Ureter (tissue), 1 donor: ENCODE results near the gene TNKS1BP1. TPM values are rescaled to one million over a fixed set of nuclear protein-coding genes. Genes with fewer than 3 reads are reported as not detected.
"Not testable (repeated sequence)": the region's sequence is repeated elsewhere in the genome, so short reads cannot be mapped to it uniquely, and the experiment has no call there.

Experiments
- DNase-seq: peaks from one replicate; pipeline ENCODE4 v3.0.0-alpha.2; 2020; ENCODE audit warnings: low spot score
- total RNA-seq: library from RNA; stranded (reverse); gene quantifications from one replicate; pipeline ENCODE4 v1.2.4, GENCODE V29; 2023
- donor health status: DM: yes; HTN: yes; CAD: no.

The TNKS1BP1 gene
- total RNA-seq, 1 donor from 2014 or later, result 338 TPM

DNA sequence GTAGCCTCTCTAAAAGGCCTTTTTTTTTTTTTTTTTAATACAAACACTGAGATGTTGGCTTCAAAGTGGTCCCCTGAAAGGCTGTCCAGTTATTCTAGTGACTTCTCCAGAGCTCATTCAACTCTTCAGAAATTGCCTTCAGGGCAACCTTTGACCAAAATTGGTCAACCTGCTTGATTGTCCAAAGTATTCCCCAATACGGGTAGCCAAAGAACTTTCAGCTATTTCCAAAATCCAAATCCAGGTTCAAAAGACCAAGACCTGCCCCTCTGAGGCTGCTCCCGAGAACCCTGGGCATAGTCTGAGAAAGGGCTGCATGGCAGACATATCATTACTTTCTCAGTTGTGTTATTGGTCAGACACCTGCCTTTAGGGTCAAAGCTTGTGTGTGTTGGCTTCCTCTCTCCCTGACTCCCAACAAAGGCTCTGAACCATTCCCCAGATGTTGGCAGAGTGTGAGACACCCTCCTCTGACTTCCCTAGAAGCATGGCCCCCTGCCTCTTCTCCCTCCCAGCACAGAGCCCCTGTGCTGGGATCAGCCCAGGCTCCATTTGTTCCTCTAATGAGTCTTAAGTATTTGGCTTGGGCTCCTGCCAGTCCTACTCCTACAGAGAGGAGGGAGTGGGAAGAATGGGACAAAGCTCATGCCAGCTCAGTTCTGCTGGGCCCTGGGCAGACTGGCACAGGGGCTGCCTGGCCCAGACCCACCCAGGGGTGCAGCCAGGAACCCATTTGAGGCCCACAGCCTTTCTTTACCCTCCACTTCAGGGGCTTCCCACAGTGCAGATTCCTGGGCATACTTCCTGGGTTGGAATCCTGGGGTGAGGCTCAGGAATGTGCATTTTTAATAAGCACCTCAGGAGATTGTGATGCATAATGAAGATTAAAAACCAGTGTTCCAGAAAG lies 30.3 kb downstream of the TNKS1BP1 start:
- DNase-seq, result no peak

GRCh38 chr11:57290288-57290687 lies 34.5 kb downstream of the TNKS1BP1 start:
- DNase-seq, result no peak

GRCh38 chr11:57288771-57289579 lies 35.8 kb downstream of the TNKS1BP1 start:
- no peak for DNase-seq

- no peak for DNase-seq
These were observed 36.9 kb downstream of the TNKS1BP1 start for GRCh38 chr11:57287884-57288283.

- no peak for DNase-seq
These were observed 41.3 kb downstream of the TNKS1BP1 start for GRCh38 chr11:57283231-57283990.

GRCh38 chr11:57281546-57281945 lies 43.2 kb downstream of the TNKS1BP1 start:
- not testable (repeated sequence) for DNase-seq

GRCh38 chr11:57279116-57279515 lies 45.6 kb downstream of the TNKS1BP1 start:
- no peak for DNase-seq

DNA sequence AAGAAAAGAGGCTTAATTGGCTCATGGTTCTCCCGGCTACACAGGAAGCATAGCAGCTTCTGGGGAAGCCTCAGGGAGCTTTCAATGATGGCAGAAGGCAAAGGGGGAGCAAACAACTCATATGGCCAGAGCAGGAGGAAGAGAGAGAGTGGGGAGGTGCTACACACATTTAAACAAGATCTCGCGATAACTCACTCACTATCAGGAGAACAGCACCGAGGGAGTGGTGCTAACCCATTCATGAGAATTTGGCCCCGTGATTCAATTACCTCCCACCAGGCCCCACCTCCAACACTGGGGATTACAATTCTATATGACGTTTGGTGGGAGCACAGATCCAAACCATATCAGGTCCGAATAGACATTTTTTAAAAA lies 46.0 kb downstream of the TNKS1BP1 start:
- no peak for DNase-seq

DNA sequence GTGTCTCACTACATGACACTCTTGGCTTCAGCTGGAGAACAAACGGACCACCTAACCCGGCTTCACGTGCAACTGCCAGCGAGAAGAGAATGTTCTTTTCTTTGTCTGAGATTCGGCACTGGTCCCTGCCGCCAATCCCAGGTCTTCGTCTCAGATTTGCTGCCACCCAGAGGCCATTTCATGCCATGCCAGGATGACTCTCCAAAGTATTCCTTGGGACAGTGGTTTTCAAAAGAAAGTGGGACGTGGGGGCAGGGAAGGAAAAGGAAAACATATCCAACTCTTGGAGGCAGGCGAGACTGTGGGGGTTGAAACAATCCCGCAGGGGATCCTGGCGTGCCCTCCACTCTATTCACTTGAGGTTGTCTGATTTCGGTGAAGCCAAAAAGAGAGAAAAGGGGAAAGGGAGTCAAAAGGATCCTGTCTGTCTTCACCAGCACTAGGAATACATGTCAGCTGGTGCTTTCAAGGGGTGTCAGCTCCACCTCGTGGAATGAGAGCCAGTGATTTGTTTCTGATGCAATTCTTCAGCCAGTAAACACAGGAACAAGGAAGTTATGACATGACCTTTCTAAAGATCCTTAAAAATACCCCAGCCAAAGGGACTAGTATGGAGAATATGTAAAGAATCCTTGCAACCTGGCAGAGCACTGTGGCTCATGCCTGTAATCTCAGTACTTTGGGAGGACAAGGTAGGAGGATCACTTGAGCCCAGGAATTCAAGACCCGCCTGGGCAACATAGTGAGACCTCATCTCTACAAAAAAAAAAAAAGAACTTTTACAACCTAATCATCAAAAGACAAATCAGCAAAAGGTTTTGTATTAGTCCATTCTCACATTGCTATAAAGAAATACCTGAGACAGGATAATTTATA lies 46.7 kb downstream of the TNKS1BP1 start:
- DNase-seq, result peak; percentile 70

- no peak for DNase-seq
These were observed 47.6 kb downstream of the TNKS1BP1 start for GRCh38 chr11:57276971-57277675.

GRCh38 chr11:57276169-57276970 lies 48.4 kb downstream of the TNKS1BP1 start:
- no peak for DNase-seq

GRCh38 chr11:57275582-57275981 lies 49.2 kb downstream of the TNKS1BP1 start:
- DNase-seq, result no peak

GRCh38 chr11:57274904-57275498 lies 49.8 kb downstream of the TNKS1BP1 start:
- no peak for DNase-seq

GRCh38 chr11:57273448-57274058 lies 51.2 kb downstream of the TNKS1BP1 start:
- no peak for DNase-seq

GRCh38 chr11:57269571-57270021 lies 55.2 kb downstream of the TNKS1BP1 start:
- DNase-seq, result no peak

DNA sequence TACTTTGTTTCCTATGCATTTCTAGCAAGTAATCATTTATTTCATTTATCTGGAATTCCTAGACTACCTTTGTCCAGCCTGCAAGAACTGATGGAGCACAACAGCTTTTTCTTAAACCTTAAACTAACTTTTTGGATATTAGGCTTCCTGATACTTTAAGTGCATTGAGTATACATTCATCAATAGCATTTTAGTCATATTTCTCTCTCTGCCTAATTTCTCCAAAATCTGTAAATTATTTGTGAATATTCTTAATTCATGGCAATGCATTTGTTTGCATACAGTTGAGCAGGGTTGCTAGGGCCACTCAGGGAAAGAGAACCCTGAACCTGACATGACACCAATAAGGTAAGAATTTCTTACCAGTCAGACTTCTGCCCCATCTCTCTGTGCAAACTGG lies 58.6 kb downstream of the TNKS1BP1 start:
- no peak for DNase-seq

DNA sequence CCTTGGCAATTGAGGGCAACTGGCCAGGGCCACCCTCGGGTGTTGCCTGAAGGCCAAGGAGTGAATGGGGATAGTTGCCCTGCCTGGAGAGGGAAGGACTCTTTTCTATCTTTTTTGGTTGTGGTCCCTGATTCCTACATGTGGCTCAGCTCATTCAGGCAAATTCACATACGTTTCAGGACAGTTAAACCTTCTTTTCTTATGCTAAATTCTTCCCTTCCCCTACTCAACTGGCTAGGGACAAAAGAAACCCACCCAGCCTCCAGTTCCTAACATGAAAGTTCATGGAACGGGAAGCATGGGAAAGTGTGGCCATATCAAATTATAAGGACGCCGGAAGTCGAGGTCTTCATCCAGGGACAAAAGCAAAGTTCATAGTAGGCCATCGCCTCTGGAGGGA lies 61.4 kb downstream of the TNKS1BP1 start:
- DNase-seq, result no peak

DNA sequence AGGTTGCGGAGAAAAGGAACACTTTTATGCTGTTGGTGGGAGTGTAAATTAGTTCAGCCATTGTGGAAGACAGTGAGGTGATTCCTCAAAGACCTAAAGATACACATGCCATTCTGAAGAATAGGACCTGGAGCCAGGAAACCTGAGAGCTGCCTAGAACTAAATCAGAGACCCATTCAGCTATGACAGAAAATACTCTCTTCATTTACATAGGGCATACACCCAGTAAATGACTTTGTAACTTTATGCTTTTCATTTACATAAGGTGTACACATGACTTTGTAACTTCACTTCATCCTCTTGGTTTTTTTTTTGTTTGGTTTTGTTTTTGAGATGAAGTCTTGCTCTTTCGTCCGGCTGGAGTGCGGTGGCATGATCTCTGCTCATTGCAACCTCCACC lies 62.6 kb downstream of the TNKS1BP1 start:
- no peak for DNase-seq
